Inflammatory macrophage treated with lipopolysaccharide for 1 hour (primary cell): ENCODE data around the gene WBP1L.
"Not testable (repeated sequence)": the region's sequence is repeated elsewhere in the genome, so short reads cannot be mapped to it uniquely, and the experiment has no call there.

ENCODE experiments used
- DNase-seq, 2 donors: peaks; one replicate each; pipeline ENCODE4 v3.0.0-alpha.2; 2020 to 2022

The WBP1L gene

GRCh38 chr10:102845352-102845902 lies 101.7 kb downstream of the WBP1L start:
- DNase-seq = no peak

- no peak for DNase-seq
These were observed 106.3 kb downstream of the WBP1L start for GRCh38 chr10:102850025-102850518.

GRCh38 chr10:102853237-102853636 lies 109.5 kb downstream of the WBP1L start:
- DNase-seq = not testable (repeated sequence)

GRCh38 chr10:102855731-102856436 lies 112.1 kb downstream of the WBP1L start:
- not testable (repeated sequence) for DNase-seq

- DNase-seq = no peak
These were observed 113.1 kb downstream of the WBP1L start for GRCh38 chr10:102856758-102857424.

- DNase-seq = no peak
These were observed 116.2 kb downstream of the WBP1L start for GRCh38 chr10:102859911-102860310.

GRCh38 chr10:102863660-102864059 lies 119.9 kb downstream of the WBP1L start:
- DNase-seq = no peak

GRCh38 chr10:102865620-102866019 lies 121.9 kb downstream of the WBP1L start:
- no peak for DNase-seq
